ENCODE measurements around the gene SLC25A52. TPM values are rescaled to one million over a fixed set of nuclear protein-coding genes. Genes with fewer than 3 reads are reported as not detected.

SLC25A52 gene
- total RNA-seq, 1 donor from 2014 or later = not detected

- H3K9me3 Mint-ChIP-seq = peaks cover 18% of the 10 kb centered on the region
- H3K27ac Mint-ChIP-seq = no peak overlapping the region
- DNase-seq (ENCODE audit: low spot score in 2 of 2, unreplicated experiment in 2 of 2) = no peak
- TF ChIP-seq, protein P1, sequence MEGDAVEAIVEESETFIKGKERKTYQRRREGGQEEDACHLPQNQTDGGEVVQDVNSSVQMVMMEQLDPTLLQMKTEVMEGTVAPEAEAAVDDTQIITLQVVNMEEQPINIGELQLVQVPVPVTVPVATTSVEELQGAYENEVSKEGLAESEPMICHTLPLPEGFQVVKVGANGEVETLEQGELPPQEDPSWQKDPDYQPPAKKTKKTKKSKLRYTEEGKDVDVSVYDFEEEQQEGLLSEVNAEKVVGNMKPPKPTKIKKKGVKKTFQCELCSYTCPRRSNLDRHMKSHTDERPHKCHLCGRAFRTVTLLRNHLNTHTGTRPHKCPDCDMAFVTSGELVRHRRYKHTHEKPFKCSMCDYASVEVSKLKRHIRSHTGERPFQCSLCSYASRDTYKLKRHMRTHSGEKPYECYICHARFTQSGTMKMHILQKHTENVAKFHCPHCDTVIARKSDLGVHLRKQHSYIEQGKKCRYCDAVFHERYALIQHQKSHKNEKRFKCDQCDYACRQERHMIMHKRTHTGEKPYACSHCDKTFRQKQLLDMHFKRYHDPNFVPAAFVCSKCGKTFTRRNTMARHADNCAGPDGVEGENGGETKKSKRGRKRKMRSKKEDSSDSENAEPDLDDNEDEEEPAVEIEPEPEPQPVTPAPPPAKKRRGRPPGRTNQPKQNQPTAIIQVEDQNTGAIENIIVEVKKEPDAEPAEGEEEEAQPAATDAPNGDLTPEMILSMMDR (IDR thresholded peaks at IDR 0.05; ENCODE audit: unreplicated experiment) = no peak
- no peak overlapping the region for H3K4me3 Mint-ChIP-seq
- H3K36me3 Mint-ChIP-seq = peaks cover 14% of the 10 kb centered on the region
- peaks cover 23% of the 10 kb centered on the region for H3K4me1 Mint-ChIP-seq
- no peaks in the 10 kb centered on the region for H3K27me3 Mint-ChIP-seq (ENCODE audit: low read depth)
These were observed 44.3 kb downstream of the SLC25A52 start for GRCh38 chr18:31716362-31716761.

- DNase-seq (ENCODE audit: low spot score in 2 of 2, unreplicated experiment in 2 of 2) = no peak
- Mint-ChIP-seq H3K36me3 (no peaks in the 10 kb centered on the region), H3K9me3 (no peaks in the 10 kb centered on the region), H3K27ac (no peak overlapping the region), H3K27me3 (ENCODE audit: low read depth) (no peaks in the 10 kb centered on the region), H3K4me1 (peaks cover 16% of the 10 kb centered on the region), H3K4me3 (no peak overlapping the region)
- TF ChIP-seq, protein P1 (IDR thresholded peaks at IDR 0.05; ENCODE audit: unreplicated experiment) = no peak
These were observed 49.1 kb downstream of the SLC25A52 start for GRCh38 chr18:31711365-31712172.

- no peak overlapping the region for H3K4me3 Mint-ChIP-seq
- TF ChIP-seq, protein P1 (IDR thresholded peaks at IDR 0.05; ENCODE audit: unreplicated experiment) = no peak
These were observed 49.9 kb downstream of the SLC25A52 start for GRCh38 chr18:31710826-31711225.

More at GRCh38 chr18:31710826-31711225, 49.9 kb downstream of the SLC25A52 start:
- Mint-ChIP-seq H3K36me3 (no peaks in the 10 kb centered on the region), H3K4me1 (peaks cover 18% of the 10 kb centered on the region), H3K27me3 (ENCODE audit: low read depth) (no peaks in the 10 kb centered on the region), H3K27ac (no peak overlapping the region), H3K9me3 (no peaks in the 10 kb centered on the region)
- no peak for DNase-seq (ENCODE audit: low spot score in 2 of 2, unreplicated experiment in 2 of 2)

Other genes with a start within 250 kb of the SLC25A52 start
- 2.2 TPM in 1 of 3 replicates, not detected in the others for gene TTR, start 169.0 kb downstream of the SLC25A52 start, total RNA-seq
- 42.0 to 49.9 TPM (median 46.3 TPM) in 3 replicates for gene B4GALT6, start 76.3 kb downstream of the SLC25A52 start, total RNA-seq
- gene TRAPPC8, start 182.2 kb upstream of the SLC25A52 start, total RNA-seq = 34.9 to 39.8 TPM (median 35.6 TPM) in 3 replicates